GM12878 (cell line): Measurements from ENCODE around the gene CTXND1. TPM values are rescaled to one million over a fixed set of nuclear protein-coding genes. Genes with fewer than 3 reads are reported as not detected.

Source experiments
- ATAC-seq: fragments of 200-7000 bp; cut with Tn5 transposase; 3 replicates; pipeline ENCODE4 v1.9.1; 2020; ENCODE audit warnings: mild to moderate bottlenecking, moderate library complexity
- BruUV-seq: library from RNA; stranded (reverse); fragments of 400-500 nt; replicated peaks from 2 replicates; lab custom pipeline; 2021; lab: Mats Ljungman, UMichigan
- CTCF ChIA-PET: fragments of 300-600 bp; sonication (Branson Sonifier 250); formaldehyde crosslinking; extraction: SDS; loops from one replicate; lab custom pipeline; 2021; ENCODE audit warnings: inconsistent platforms; lab: Yijun Ruan, JAX
- POLR2A ChIA-PET: fragments of 350-600 bp; formaldehyde crosslinking; extraction: SDS; loops from one replicate; lab custom pipeline; 2021; ENCODE audit warnings: inconsistent platforms; lab: Charles Lee
- RAD21 ChIA-PET: fragments of 300-600 bp; sonication (Branson Sonifier 250); formaldehyde crosslinking; loops from one replicate; lab custom pipeline; 2023; ENCODE audit warnings: antibody characterized with exemption; ENCODE audit not compliant: unreplicated experiment; lab: Charles Lee
- SMC1A ChIA-PET: fragments of 300-600 bp; sonication (Branson Sonifier 250); formaldehyde crosslinking; loops from one replicate; lab custom pipeline; 2023; ENCODE audit not compliant: unreplicated experiment, uncharacterized antibody; lab: Charles Lee
- DNase-seq: peaks from one replicate; pipeline ENCODE4 v3.0.0-alpha.2; 2011; ENCODE audit warnings: low read depth, low spot score
- FAIRE-seq: peaks from 3 replicates; lab custom pipeline; 2011; peaks lifted over from hg19 to GRCh38; lab: Jason Lieb, UNC
- H2AFZ ChIP-seq: 2 replicates; pipeline ENCODE4 v1.6.0; 2011; ENCODE audit warnings: low read depth, low read length, control low read depth; ENCODE audit not compliant: control insufficient read depth
- H3K27ac ChIP-seq: 2 replicates; pipeline ENCODE4 v1.5.1; 2011; ENCODE audit warnings: control low read depth; ENCODE audit not compliant: control insufficient read depth, insufficient read depth
- H3K27me3 ChIP-seq, 2 experiments: replicated peaks in 1 of 2; 2 replicates each; pipeline versions ENCODE4 v1.6.0 to v1.6.1; 2011; ENCODE audit warnings: low read length in 1 of 2; ENCODE audit not compliant: control insufficient read depth in 2 of 2, insufficient read depth in 2 of 2
- H3K36me3 ChIP-seq, 2 experiments: 2 replicates each; pipeline ENCODE4 v1.5.1; 2011; ENCODE audit warnings: low read length in 1 of 2; ENCODE audit not compliant: control insufficient read depth in 2 of 2, insufficient read depth in 2 of 2
- H3K4me1 ChIP-seq: 2 replicates; pipeline ENCODE4 v1.6.1; 2011; ENCODE audit warnings: mild to moderate bottlenecking, low read length, moderate library complexity, mixed read lengths; ENCODE audit not compliant: control insufficient read depth, insufficient read depth
- H3K4me2 ChIP-seq: 2 replicates; pipeline ENCODE4 v1.6.0; 2011; ENCODE audit warnings: control low read depth; ENCODE audit not compliant: control insufficient read depth, insufficient read depth
- H3K4me3 ChIP-seq: fragments of 200-600 bp; sonication (generic); 2 replicates; pipeline ENCODE4 v1.5.1; 2016
- H3K79me2 ChIP-seq: 2 replicates; pipeline ENCODE4 v1.6.0; 2011; ENCODE audit warnings: low read length; ENCODE audit not compliant: control insufficient read depth, insufficient read depth
- H3K9ac ChIP-seq: 2 replicates; pipeline ENCODE4 v1.8.0; 2011; ENCODE audit warnings: low read length, control low read depth, mixed read lengths; ENCODE audit not compliant: control insufficient read depth, insufficient read depth
- H3K9me3 ChIP-seq: replicated peaks from 3 replicates; pipeline ENCODE4 v1.5.1; 2011; ENCODE audit warnings: mild to moderate bottlenecking, low read length; ENCODE audit not compliant: control insufficient read depth, insufficient read depth
- H4K20me1 ChIP-seq: 2 replicates; pipeline ENCODE4 v1.6.0; 2011; ENCODE audit not compliant: control insufficient read depth, insufficient read depth
- CBX3 ChIP-seq: fragments of 200-600 bp; sonication (generic); IDR thresholded peaks from 2 replicates; pipeline ENCODE4 v1.6.1; 2016; ENCODE audit warnings: low read depth, borderline replicate concordance
- KAT2A ChIP-seq: conservative IDR thresholded peaks from 2 replicates; pipeline ENCODE4 v1.6.1; 2011; ENCODE audit warnings: low read depth, low read length; ENCODE audit not compliant: control insufficient read depth
- MEF2A ChIP-seq: IDR thresholded peaks from 2 replicates; pipeline ENCODE4 v1.6.1; 2011; ENCODE audit warnings: low read depth, mild to moderate bottlenecking, low read length, moderate library complexity; ENCODE audit not compliant: insufficient read depth
- NKRF ChIP-seq: fragments of 450-650 bp; conservative IDR thresholded peaks from 2 replicates; pipeline ENCODE4 v1.6.1; 2017; ENCODE audit warnings: mild to moderate bottlenecking, moderate library complexity
- RCOR1 ChIP-seq: conservative IDR thresholded peaks from 2 replicates; pipeline ENCODE4 v1.6.1; 2012; ENCODE audit warnings: low read depth, low read length, improper control_type of control experiment
- RELA ChIP-seq: fragments of 450-650 bp; IDR thresholded peaks from 2 replicates; pipeline ENCODE4 v1.8.0; 2014; ENCODE audit warnings: borderline replicate concordance; ENCODE audit not compliant: partially characterized antibody
- SIN3A ChIP-seq: IDR thresholded peaks from 2 replicates; pipeline ENCODE4 v1.6.1; 2012; ENCODE audit warnings: low read depth, low read length, improper control_type of control experiment
- TBL1XR1 ChIP-seq: IDR thresholded peaks from 2 replicates; pipeline ENCODE4 v1.6.1; 2012; ENCODE audit warnings: low read depth, low read length, improper control_type of control experiment
- ZNF217 ChIP-seq: fragments of 450-650 bp; IDR thresholded peaks from 2 replicates; pipeline ENCODE4 v1.6.1; 2017; ENCODE audit warnings: antibody characterized with exemption, mild to moderate bottlenecking
- WGBS: methylation state at CpG from one replicate; pipeline ENCODE4 v1.1.6; 2016; ENCODE audit warnings: low lambda C conversion rate; ENCODE audit not compliant: insufficient replicate concordance, insufficient coverage; ENCODE audit errors: missing lambda C conversion rate; 5-methylcytosine and 5-hydroxymethylcytosine counted together
- in situ Hi-C: fragments of 300-500 bp; cut with MboI; formaldehyde crosslinking; loops from 9 replicates; pipeline ENCODE4 v1.14.3; 2018; ENCODE audit warnings: mixed read lengths
- intact Hi-C: fragments of 100-400 bp; cut with micrococcal nuclease; formaldehyde crosslinking; loops from one replicate; pipeline ENCODE4 v1.14.2; 2022; ENCODE audit not compliant: unreplicated experiment
- polyA plus RNA-seq, 11 experiments: library from polyadenylated mRNA; depleted of rRNA in 4 of 11; unstranded in 6 of 11; stranded (reverse) in 5 of 11; fragments of >200 nt; fragmentation: Nextera tagmentation in 4 of 11; fragmentation: Illumina TruSeq in 1 of 11; extraction: Ambion mirVana in 4 of 11; extraction: Trizol in 1 of 11; gene quantifications; 1 replicate in 1 of 11; 2 replicates in 10 of 11; pipeline versions ENCODE4 v1.2.1 to v1.2.3, GENCODE V29; 2011 to 2016; ENCODE audit warnings: inconsistent platforms in 2 of 11, missing spikeins in 2 of 11, low read depth in 1 of 11
- total RNA-seq, 4 experiments: library from RNA; depleted of rRNA in 3 of 4; stranded (reverse); fragments of >200 nt in 3 of 4; fragmentation: Illumina TruSeq in 1 of 4; extraction: Trizol in 1 of 4; gene quantifications; 2 replicates each; pipeline versions ENCODE4 v1.2.1 to v1.2.3, GENCODE V29; 2013 to 2021
- TF ChIP-seq, protein P1 (sequence below), 3 experiments: IDR thresholded peaks in 2 of 3; conservative IDR thresholded peaks in 1 of 3; 2 replicates each; pipeline ENCODE4 v1.5.1; 2011; ENCODE audit warnings: low read depth in 3 of 3, low read length in 3 of 3, mild to moderate bottlenecking in 3 of 3, control low read depth in 2 of 3, moderate library complexity in 2 of 3, inconsistent platforms in 1 of 3, mixed read lengths in 1 of 3; ENCODE audit not compliant: control insufficient read depth in 2 of 3, insufficient read depth in 1 of 3; ENCODE audit errors: extremely low read depth in 1 of 3
- TF ChIP-seq, protein P2 (sequence below): fragments of 450-650 bp; formaldehyde crosslinking; IDR thresholded peaks from 2 replicates; pipeline ENCODE4 v1.4.0; 2022; ENCODE audit warnings: mild to moderate bottlenecking, moderate library complexity
- TF ChIP-seq, protein P3 (sequence below): IDR thresholded peaks from 2 replicates; pipeline ENCODE4 v1.6.1; 2011; ENCODE audit warnings: low read depth, mild to moderate bottlenecking, low read length, moderate library complexity, borderline replicate concordance; ENCODE audit errors: extremely low read depth

The CTXND1 gene
- total and polyA plus RNA-seq, 10 of the 15 experiments (the other 5 are each of a cell fraction or from before 2014, with no cell fraction given): under 0.01 to 0.03 (median 0.02) TPM; not detected in 7

DNA sequence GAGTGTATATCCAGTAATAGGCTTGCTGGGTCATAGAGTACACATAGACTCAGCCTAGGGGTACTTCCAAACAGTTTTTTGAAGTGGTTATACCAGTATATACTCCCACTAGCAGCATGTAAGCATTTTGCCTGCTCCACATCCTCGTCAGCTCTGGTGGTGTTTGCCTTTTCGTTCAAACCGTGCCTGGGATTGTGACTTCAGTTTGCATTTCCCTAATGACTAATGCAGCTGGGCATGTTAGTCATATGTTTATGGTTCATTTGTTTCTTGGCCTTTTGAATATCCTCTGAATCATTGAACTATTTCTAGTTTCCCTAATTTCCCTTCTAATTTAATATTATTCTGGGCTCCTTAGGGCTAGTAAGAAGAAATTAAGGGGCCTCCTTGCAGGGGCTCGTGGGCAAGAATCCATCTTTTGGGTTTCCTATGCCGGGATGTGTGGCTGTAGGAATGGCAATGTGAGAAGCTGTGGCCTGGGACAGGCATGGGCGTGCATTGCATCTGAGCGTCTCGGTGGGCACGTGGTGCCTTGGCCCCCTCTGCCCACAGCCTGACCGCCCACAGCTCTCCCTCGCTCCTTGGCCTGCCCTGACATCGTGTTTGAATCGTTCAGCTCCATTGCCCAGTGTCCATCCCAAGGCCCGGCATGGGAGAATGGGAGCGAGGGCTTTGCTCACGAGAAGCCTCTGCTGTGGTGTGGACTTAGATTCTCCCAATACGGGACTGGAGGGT, 72.8 kb downstream of the CTXND1 start (continued):
- TF ChIP-seq, protein P1, sequence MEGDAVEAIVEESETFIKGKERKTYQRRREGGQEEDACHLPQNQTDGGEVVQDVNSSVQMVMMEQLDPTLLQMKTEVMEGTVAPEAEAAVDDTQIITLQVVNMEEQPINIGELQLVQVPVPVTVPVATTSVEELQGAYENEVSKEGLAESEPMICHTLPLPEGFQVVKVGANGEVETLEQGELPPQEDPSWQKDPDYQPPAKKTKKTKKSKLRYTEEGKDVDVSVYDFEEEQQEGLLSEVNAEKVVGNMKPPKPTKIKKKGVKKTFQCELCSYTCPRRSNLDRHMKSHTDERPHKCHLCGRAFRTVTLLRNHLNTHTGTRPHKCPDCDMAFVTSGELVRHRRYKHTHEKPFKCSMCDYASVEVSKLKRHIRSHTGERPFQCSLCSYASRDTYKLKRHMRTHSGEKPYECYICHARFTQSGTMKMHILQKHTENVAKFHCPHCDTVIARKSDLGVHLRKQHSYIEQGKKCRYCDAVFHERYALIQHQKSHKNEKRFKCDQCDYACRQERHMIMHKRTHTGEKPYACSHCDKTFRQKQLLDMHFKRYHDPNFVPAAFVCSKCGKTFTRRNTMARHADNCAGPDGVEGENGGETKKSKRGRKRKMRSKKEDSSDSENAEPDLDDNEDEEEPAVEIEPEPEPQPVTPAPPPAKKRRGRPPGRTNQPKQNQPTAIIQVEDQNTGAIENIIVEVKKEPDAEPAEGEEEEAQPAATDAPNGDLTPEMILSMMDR (IDR thresholded peaks at IDR 0.05 in 2 of 3, conservative IDR thresholded peaks at IDR 0.05 in 1 of 3; ENCODE audit: control insufficient read depth in 2 of 3, extremely low read depth in 1 of 3, insufficient read depth in 1 of 3, low read depth in 3 of 3, low read length in 3 of 3): no peak
- TF ChIP-seq MEF2A: no peak
- no peak for TF ChIP-seq NKRF
- TF ChIP-seq CBX3: no peak
- TF ChIP-seq SIN3A: no peak

- TF ChIP-seq, protein P2, sequence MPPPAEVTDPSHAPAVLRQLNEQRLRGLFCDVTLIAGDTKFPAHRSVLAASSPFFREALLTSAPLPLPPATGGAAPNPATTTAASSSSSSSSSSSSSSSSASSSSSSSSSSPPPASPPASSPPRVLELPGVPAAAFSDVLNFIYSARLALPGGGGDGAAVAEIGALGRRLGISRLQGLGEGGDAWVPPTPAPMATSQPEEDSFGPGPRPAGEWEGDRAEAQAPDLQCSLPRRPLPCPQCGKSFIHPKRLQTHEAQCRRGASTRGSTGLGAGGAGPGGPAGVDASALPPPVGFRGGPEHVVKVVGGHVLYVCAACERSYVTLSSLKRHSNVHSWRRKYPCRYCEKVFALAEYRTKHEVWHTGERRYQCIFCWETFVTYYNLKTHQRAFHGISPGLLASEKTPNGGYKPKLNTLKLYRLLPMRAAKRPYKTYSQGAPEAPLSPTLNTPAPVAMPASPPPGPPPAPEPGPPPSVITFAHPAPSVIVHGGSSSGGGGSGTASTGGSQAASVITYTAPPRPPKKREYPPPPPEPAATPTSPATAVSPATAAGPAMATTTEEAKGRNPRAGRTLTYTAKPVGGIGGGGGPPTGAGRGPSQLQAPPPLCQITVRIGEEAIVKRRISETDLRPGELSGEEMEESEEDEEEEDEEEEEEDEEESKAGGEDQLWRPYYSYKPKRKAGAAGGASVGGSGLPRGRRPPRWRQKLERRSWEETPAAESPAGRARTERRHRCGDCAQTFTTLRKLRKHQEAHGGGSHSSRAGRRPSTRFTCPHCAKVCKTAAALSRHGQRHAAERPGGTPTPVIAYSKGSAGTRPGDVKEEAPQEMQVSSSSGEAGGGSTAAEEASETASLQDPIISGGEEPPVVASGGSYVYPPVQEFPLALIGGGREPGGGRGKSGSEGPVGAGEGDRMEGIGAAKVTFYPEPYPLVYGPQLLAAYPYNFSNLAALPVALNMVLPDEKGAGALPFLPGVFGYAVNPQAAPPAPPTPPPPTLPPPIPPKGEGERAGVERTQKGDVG: no peak
- TF ChIP-seq KAT2A (no peak), ZNF217 (no peak), RCOR1 (no peak), TBL1XR1 (no peak), RELA (no peak)
- TF ChIP-seq, protein P3, sequence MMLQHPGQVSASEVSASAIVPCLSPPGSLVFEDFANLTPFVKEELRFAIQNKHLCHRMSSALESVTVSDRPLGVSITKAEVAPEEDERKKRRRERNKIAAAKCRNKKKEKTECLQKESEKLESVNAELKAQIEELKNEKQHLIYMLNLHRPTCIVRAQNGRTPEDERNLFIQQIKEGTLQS: no peak
- TF ChIP-seq, all 136 proteins: peak for 0
- H3K79me2 ChIP-seq: no peaks in the 10 kb centered on the region
- H3K27me3 ChIP-seq: no peaks in the 10 kb centered on the region
- no peak overlapping the region for H3K27ac ChIP-seq
- no peaks in the 10 kb centered on the region for H4K20me1 ChIP-seq
- no peaks in the 10 kb centered on the region for H3K9me3 ChIP-seq
- ChIA-PET RAD21 (no interaction called here), CTCF (interaction anchor here (0.8 to 1.9 kb wide), 4 partner anchors 116 to 797 kb away, joined by 3 to 8 read pairs (median 4); no protein-coding TSS in a partner anchor), SMC1A (interaction anchor here (0.6 to 1.0 kb wide), 4 partner anchors 9 to 323 kb away, joined by 3 to 4 read pairs (median 3); no protein-coding TSS in a partner anchor), POLR2A (no interaction called here)
- H2AFZ ChIP-seq: no peak overlapping the region
- no peak overlapping the region for H3K4me3 ChIP-seq
- H3K4me1 ChIP-seq: no peaks in the 10 kb centered on the region
- no peak for ATAC-seq
- no peak overlapping the region for H3K9ac ChIP-seq
- no TSS peak for BruUV-seq
- H3K4me2 ChIP-seq: no peak overlapping the region
- no peak for DNase-seq
- H3K36me3 ChIP-seq: peaks cover 0 to 4% of the 10 kb centered on the region in 2 experiments; a peak in 2 of 4 replicates
- intact Hi-C loops (loop anchor here (10.0 kb wide), 2 partner anchors 282 to 402 kb away; partner anchors contain the start of gene MTHFS), in situ Hi-C loops (loop anchor here (10.0 kb wide), 2 partner anchors 402 to 792 kb away; no protein-coding TSS in a partner anchor)
- no peak for FAIRE-seq
- 93% methylated on average over 2 of the region's 2 CpGs for WGBS
Measured at GRCh38 chr15:80177156-80177555, 74.9 kb downstream of the CTXND1 start.
